Upper lobe of right lung (tissue), 1 donor: ENCODE data around the gene PHYKPL. TPM values are rescaled to one million over a fixed set of nuclear protein-coding genes. Genes with fewer than 3 reads are reported as not detected.

Source experiments
- ATAC-seq: fragments of 200-7000 bp; cut with Tn5 transposase; one replicate; pipeline ENCODE4 v1.9.1; 2020; ENCODE audit warnings: mild to moderate bottlenecking, moderate library complexity
- DNase-seq: peaks from one replicate; pipeline ENCODE4 v3.0.0-alpha.2; 2020
- H3K27ac ChIP-seq: fragments of 200-600 bp; one replicate; pipeline ENCODE4 v1.8.0; 2022
- H3K27me3 ChIP-seq: fragments of 200-600 bp; one replicate; pipeline ENCODE4 v1.8.0; 2022; ENCODE audit warnings: mild to moderate bottlenecking
- H3K36me3 ChIP-seq: fragments of 200-600 bp; one replicate; pipeline ENCODE4 v1.8.0; 2022
- H3K4me1 ChIP-seq: fragments of 200-600 bp; one replicate; pipeline ENCODE4 v1.8.0; 2022
- H3K4me3 ChIP-seq: fragments of 200-600 bp; one replicate; pipeline ENCODE4 v1.8.0; 2022; ENCODE audit warnings: mild to moderate bottlenecking
- H3K9me3 ChIP-seq: fragments of 200-600 bp; one replicate; pipeline ENCODE4 v1.8.0; 2022
- intact Hi-C: fragments of 100-400 bp; cut with DNase I; formaldehyde crosslinking; loops from one replicate; pipeline ENCODE4 v1.11.0; 2022
- total RNA-seq: library from RNA; stranded (reverse); fragmentation: NEBNext Ultra II Directional; extraction: Animal tissue kit (Norgen Biotek cat#: 25700); gene quantifications from one replicate; pipeline ENCODE4 v1.2.1, GENCODE V29; 2021
- TF ChIP-seq, protein P1 (sequence below): fragments of 200-600 bp; IDR thresholded peaks from one replicate; pipeline ENCODE4 v1.8.0; 2022; ENCODE audit warnings: antibody characterized with exemption
- donor health status: DM: no; HTN: yes; CAD: no; lungs with severe emphysema.

PHYKPL gene
- total RNA-seq, 1 donor from 2014 or later = 96.1 TPM

DNA sequence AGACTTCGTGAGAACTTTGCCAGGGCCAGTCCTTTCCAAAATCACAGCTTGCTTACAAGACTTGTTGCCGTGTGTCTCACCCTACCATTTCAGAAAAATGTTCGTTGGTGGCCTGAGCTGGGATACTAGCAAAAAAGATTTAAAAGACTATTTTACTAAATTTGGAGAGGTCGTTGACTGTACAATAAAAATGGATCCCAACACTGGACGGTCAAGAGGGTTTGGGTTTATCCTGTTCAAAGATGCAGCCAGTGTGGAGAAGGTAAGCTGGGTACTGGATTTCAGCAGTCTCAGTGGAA, 26.9 kb downstream of the PHYKPL start:
- no peaks in the 10 kb centered on the region for H3K27me3 ChIP-seq
- peak overlapping the region; percentile 91 for H3K27ac ChIP-seq
- ATAC-seq (no peak), DNase-seq (no peak)
- no peaks in the 10 kb centered on the region for H3K9me3 ChIP-seq
- peak overlapping the region; percentile 77 for H3K4me3 ChIP-seq
- peaks cover 47% of the 10 kb centered on the region for H3K36me3 ChIP-seq
- TF ChIP-seq, protein P1, sequence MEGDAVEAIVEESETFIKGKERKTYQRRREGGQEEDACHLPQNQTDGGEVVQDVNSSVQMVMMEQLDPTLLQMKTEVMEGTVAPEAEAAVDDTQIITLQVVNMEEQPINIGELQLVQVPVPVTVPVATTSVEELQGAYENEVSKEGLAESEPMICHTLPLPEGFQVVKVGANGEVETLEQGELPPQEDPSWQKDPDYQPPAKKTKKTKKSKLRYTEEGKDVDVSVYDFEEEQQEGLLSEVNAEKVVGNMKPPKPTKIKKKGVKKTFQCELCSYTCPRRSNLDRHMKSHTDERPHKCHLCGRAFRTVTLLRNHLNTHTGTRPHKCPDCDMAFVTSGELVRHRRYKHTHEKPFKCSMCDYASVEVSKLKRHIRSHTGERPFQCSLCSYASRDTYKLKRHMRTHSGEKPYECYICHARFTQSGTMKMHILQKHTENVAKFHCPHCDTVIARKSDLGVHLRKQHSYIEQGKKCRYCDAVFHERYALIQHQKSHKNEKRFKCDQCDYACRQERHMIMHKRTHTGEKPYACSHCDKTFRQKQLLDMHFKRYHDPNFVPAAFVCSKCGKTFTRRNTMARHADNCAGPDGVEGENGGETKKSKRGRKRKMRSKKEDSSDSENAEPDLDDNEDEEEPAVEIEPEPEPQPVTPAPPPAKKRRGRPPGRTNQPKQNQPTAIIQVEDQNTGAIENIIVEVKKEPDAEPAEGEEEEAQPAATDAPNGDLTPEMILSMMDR = no peak
- intact Hi-C loops = no loop called here
- peaks cover 30% of the 10 kb centered on the region for H3K4me1 ChIP-seq

DNA sequence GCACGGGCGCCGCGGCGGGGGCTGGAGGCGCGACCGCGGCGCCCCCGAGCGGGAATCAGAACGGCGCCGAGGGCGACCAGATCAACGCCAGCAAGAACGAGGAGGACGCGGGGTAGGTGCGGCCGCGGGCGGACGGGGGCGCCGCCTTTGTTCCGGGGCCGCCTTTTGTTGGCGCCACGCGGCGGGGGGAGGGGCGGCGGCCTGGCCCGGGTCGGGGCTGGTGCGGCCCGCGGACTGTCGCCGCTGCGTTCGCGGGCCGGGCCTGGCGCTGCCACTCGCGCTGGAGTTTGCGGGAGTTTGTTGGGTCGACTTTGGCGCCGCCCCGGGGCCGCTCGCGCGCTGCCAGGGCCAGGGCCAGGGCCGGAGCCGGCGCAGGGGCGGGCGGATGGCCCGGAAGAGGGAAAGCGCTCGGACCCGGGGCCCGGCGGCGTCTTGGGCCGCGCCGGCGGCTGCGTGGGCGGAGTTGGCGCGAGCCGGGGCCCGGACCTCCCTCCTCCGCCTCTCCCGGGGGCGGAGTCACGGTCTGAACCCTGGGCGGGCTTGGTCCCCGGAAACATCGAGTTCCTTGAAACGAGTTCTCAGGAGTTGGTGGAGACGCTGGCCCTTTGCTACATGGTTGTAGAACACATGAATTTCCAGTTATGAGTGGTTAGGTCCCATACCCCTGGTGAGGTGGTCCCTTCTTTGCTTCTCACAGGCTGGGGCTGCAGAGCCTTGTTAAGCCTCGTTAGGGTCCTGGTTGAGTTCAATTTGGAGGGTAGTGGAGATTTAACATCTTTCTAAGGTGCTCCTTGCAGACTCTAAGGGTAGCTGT, 27.5 kb downstream of the PHYKPL start:
- H3K27me3 ChIP-seq = no peaks in the 10 kb centered on the region
- peaks cover 41% of the 10 kb centered on the region for H3K36me3 ChIP-seq
- peak; percentile 79 for ATAC-seq
- TF ChIP-seq, protein P1 = no peak
- peak overlapping the region; percentile 77 for H3K4me3 ChIP-seq
- H3K9me3 ChIP-seq = no peaks in the 10 kb centered on the region
- H3K4me1 ChIP-seq = peaks cover 30% of the 10 kb centered on the region
- H3K27ac ChIP-seq = peak overlapping the region; percentile 91
- peak; percentile 91 for DNase-seq
- intact Hi-C loops = no loop called here

DNA sequence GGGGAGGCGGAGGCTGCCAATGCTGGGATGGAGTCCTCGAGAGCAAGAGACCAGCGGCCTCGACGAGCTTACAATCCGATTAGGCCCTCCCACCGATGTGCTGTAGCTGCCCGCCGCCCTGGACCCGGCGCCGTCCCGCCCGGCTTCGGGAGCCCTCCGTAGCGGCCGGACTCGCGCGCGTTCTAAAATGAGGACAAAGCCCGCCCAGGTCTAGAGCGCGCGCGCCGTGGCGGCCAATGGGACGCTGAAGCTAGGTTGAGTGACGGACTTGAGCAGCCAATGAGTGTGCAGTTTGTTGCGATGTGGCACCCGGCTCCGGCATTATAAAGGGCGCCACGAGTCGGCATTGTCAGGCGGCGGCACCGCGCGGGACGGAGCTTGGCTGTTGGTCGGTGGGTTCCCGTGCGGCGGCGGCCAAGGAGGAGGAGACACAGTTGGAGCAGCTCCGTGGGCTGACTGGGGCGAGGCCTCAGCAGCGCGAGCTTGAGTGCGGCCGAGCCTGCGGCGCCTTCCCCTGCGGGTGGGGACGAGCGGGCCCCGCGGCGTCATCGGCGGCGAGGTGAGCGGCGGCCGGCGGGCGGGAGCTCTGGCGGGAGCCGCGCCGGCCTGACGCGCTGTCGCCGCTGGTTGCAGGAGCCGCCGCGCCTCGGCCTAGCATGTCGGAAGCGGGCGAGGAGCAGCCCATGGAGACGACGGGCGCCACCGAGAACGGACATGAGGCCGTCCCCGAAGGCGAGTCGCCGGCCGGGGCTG, 28.2 kb downstream of the PHYKPL start, which contains the start of gene HNRNPAB:
HNRNPAB (plus strand) TSS at position 352 of the 753 bp plus-strand sequence; CDS start at position 657, 305 bp downstream.
- DNase-seq (peak; percentile 96), ATAC-seq (peak; percentile 93)
- Histone ChIP-seq H3K4me1 (peaks cover 30% of the 10 kb centered on the region), H3K36me3 (peaks cover 34% of the 10 kb centered on the region), H3K9me3 (no peaks in the 10 kb centered on the region), H3K27me3 (no peaks in the 10 kb centered on the region), H3K27ac (peak within 1 kb of the TSS; percentile 91), H3K4me3 (peak within 1 kb of the TSS; percentile 77)
- TF ChIP-seq, protein P1 = no peak
- intact Hi-C loops = no loop called here

DNA sequence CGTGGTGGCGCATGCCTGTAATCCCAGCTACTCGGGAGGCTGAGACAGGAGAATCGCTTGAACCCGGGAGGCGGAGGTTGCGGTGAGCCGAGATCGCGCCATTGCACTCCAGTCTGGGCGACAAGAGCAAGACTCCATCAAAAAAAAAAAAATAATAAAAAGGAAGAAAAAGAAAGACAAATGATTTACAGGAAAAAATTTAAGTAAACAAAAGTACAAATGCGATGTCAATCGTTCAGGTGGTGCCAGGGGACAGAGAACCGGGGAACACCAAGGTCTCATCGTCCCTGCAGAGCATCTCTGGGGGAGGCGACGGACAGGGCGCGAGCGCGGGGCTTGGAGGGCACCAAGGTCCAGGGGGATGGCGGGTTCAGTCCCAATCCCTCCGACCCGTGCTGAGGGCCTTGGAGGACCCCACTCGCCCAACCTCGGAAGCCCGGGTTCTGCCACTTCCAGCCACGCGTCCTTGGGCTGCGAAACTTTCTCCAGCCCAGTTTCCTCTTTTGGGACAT, 28.9 kb downstream of the PHYKPL start:
- peaks cover 30% of the 10 kb centered on the region for H3K4me1 ChIP-seq
- peak overlapping the region; percentile 91 for H3K27ac ChIP-seq
- no peak for DNase-seq
- intact Hi-C loops = no loop called here
- H3K9me3 ChIP-seq = no peaks in the 10 kb centered on the region
- peaks cover 27% of the 10 kb centered on the region for H3K36me3 ChIP-seq
- H3K4me3 ChIP-seq = peak overlapping the region; percentile 77
- H3K27me3 ChIP-seq = no peaks in the 10 kb centered on the region
- TF ChIP-seq, protein P1 = no peak
- ATAC-seq = no peak

DNA sequence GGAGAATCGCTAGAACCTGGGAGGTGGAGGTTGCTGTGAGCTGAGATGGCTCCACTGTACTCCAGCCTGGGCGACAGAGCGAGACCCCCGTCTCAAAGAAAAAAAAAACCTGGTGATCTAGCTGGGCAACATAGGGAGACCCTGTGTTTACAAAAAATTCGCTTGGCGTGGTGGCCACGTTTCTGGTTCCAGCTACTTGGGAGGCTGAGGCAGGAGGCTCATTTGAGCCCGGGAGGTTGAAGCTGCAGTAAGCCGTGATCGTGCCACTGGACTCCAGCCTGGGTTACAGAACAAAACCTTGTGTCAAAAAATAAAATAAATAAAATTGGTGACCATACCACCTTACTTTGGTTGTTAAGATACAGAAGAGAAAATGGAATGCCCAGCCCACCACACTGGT, 30.1 kb downstream of the PHYKPL start:
- TF ChIP-seq, protein P1 = no peak
- ATAC-seq (no peak), DNase-seq (no peak)
- Histone ChIP-seq H3K27ac (no peak overlapping the region), H3K9me3 (no peaks in the 10 kb centered on the region), H3K27me3 (no peaks in the 10 kb centered on the region), H3K36me3 (peaks cover 15% of the 10 kb centered on the region), H3K4me1 (peaks cover 24% of the 10 kb centered on the region), H3K4me3 (no peak overlapping the region)
- intact Hi-C loops = no loop called here
